ENCODE results near the gene FOXP2. TPM values are rescaled to one million over a fixed set of nuclear protein-coding genes. Genes with fewer than 3 reads are reported as not detected.
"Not testable (repeated sequence)": the region's sequence is repeated elsewhere in the genome, so short reads cannot be mapped to it uniquely, and the experiment has no call there.

Gene FOXP2
- total and polyA plus RNA-seq, 3 donors from 2014 or later: 2.5 to 5.9 (median 3.8) TPM

DNA sequence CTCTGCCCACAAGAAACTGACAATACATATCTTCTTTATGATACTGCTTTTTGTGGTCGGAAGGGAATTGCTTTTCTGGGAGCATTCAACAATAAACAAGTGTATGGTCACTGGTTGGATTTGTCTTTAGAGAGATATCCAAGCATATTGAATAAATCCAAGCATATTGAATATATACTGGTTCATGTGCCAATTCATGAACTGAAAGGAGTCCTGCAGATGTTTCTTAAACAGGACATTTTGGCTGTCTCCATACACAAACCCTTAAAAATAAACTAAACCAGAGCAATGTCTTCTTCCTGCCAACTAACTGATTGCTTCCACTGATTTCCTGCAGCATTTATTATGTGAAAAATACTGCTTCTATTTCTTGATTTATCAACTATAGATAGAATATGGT is 173.9 kb downstream of the FOXP2 start:
- H3K36me3 ChIP-seq (ENCODE audit: low read depth, missing control alignments): no peaks in the 10 kb centered on the region
- no peaks in the 10 kb centered on the region for H3K4me1 ChIP-seq
- intact Hi-C loops (cut with DNase I; ENCODE audit: low total_unique reads): no loop called here
- TF ChIP-seq POLR2A (IDR thresholded peaks at IDR 0.05): no peak
- TF ChIP-seq, protein P1, sequence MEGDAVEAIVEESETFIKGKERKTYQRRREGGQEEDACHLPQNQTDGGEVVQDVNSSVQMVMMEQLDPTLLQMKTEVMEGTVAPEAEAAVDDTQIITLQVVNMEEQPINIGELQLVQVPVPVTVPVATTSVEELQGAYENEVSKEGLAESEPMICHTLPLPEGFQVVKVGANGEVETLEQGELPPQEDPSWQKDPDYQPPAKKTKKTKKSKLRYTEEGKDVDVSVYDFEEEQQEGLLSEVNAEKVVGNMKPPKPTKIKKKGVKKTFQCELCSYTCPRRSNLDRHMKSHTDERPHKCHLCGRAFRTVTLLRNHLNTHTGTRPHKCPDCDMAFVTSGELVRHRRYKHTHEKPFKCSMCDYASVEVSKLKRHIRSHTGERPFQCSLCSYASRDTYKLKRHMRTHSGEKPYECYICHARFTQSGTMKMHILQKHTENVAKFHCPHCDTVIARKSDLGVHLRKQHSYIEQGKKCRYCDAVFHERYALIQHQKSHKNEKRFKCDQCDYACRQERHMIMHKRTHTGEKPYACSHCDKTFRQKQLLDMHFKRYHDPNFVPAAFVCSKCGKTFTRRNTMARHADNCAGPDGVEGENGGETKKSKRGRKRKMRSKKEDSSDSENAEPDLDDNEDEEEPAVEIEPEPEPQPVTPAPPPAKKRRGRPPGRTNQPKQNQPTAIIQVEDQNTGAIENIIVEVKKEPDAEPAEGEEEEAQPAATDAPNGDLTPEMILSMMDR (IDR thresholded peaks at IDR 0.05): no peak
- WGBS, 2 donors: 86 to 92% methylated on average over 1 of the region's 1 CpG
- H3K4me3 ChIP-seq: no peak overlapping the region
- no peak for DNase-seq
- no peaks in the 10 kb centered on the region for H3K27me3 ChIP-seq
- H3K9me3 ChIP-seq: no peaks in the 10 kb centered on the region
- no peak overlapping the region for H3K27ac ChIP-seq

DNA sequence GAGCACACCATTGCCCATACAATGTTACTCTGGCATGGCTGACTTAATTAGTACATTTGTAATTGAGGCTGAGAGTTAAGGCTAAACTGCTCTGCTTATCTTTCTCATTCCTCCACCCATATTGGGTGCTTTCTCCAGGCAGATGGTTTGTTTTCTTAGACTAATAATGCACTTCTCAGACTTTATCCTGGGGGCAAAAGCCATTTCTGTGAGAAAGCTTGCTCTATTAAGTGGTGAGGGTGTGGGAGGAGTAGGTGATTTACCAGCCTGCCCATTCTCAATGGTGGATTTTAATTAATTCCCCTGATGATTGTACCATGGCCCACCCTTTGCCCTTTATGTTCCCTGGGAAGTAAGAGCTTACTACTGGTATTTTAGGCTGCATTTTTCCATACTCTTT is 174.8 kb downstream of the FOXP2 start:
- Histone ChIP-seq H3K36me3 (ENCODE audit: low read depth, missing control alignments) (no peaks in the 10 kb centered on the region), H3K27ac (no peak overlapping the region), H3K4me3 (no peak overlapping the region), H3K9me3 (no peaks in the 10 kb centered on the region), H3K4me1 (no peaks in the 10 kb centered on the region), H3K27me3 (no peaks in the 10 kb centered on the region)
- TF ChIP-seq, protein P1 (IDR thresholded peaks at IDR 0.05): no peak
- TF ChIP-seq POLR2A (IDR thresholded peaks at IDR 0.05): no peak
- intact Hi-C loops (cut with DNase I; ENCODE audit: low total_unique reads): no loop called here
- DNase-seq: no peak

DNA sequence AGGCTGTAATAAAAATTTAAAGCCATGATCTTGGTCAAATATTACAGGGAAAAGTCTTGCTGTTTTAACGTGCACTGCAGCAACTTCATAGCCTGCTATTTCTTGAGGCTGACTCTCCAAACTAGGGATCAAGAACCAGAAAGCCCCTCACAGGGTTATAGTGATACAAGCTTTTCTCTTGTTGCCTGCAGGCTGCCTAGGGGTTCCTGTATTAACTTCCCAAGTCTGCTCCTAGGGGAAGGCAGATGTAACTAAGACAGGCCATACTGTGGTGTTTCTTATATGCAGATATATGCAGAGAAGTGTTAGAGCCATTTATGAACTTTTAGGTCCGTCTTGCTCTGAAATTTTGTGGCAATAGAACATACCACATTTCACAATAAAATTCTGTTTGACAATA is 175.7 kb downstream of the FOXP2 start:
- no peak for DNase-seq
- Histone ChIP-seq H3K27me3 (no peaks in the 10 kb centered on the region), H3K4me3 (no peak overlapping the region), H3K4me1 (no peaks in the 10 kb centered on the region), H3K9me3 (no peaks in the 10 kb centered on the region), H3K36me3 (ENCODE audit: low read depth, missing control alignments) (no peaks in the 10 kb centered on the region), H3K27ac (no peak overlapping the region)
- intact Hi-C loops (cut with DNase I; ENCODE audit: low total_unique reads): no loop called here
- WGBS, 2 donors: 76 to 83% methylated on average over 2 of the region's 2 CpGs
- TF ChIP-seq POLR2A (IDR thresholded peaks at IDR 0.05): no peak
- TF ChIP-seq, protein P1 (IDR thresholded peaks at IDR 0.05): no peak

DNA sequence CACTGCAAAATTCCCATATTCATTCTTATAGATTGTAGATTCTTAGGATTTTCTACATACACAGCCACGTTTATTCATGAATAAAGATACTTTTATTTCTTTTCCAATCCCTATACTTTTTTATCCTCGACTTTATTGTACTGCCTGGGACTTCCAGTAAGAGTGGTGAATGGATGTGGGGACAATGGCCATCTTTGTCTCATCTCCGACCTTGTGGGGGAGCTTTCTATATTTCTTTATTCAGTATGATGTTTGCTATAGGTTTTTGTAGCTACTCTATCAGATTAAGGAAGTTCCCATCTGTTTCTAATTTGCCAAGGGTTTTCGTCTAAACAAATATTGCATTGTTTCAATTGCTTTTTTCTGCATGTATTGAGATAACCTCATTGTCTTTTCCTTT is 184.3 kb downstream of the FOXP2 start:
- intact Hi-C loops (cut with DNase I; ENCODE audit: low total_unique reads): no loop called here
- H3K27ac ChIP-seq: no peak overlapping the region
- H3K36me3 ChIP-seq (ENCODE audit: low read depth, missing control alignments): no peaks in the 10 kb centered on the region
- no peak overlapping the region for H3K4me3 ChIP-seq
- no peak for DNase-seq
- no peaks in the 10 kb centered on the region for H3K27me3 ChIP-seq
- WGBS, 2 donors: 61 to 75% methylated on average over 4 of the region's 4 CpGs
- no peak for TF ChIP-seq POLR2A (IDR thresholded peaks at IDR 0.05)
- TF ChIP-seq, protein P1 (IDR thresholded peaks at IDR 0.05): no peak
- H3K4me1 ChIP-seq: no peaks in the 10 kb centered on the region
- no peaks in the 10 kb centered on the region for H3K9me3 ChIP-seq

DNA sequence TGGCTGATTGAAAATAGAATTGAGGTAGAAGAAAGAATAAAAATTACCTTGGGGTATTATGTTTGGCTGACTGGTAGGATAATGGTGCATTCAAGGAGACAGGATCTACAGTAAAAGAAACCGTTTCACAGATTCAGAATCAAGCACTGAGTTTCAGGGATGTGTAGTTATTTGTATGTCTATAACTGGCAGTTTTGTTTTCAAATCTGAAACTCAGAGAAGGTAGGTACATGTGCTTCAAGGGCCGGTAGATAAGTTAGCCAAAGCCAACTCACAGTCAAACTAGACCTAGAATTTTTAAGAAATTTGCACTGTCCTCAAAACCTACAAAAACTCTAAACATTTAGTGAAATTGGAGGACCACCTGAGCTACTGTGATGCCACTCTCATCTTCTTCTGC is 191.5 kb downstream of the FOXP2 start:
- no peak overlapping the region for H3K4me3 ChIP-seq
- intact Hi-C loops (cut with DNase I; ENCODE audit: low total_unique reads): no loop called here
- H3K27ac ChIP-seq: no peak overlapping the region
- no peak for TF ChIP-seq POLR2A (IDR thresholded peaks at IDR 0.05)
- TF ChIP-seq, protein P1 (IDR thresholded peaks at IDR 0.05): no peak
- no peaks in the 10 kb centered on the region for H3K36me3 ChIP-seq (ENCODE audit: low read depth, missing control alignments)
- WGBS, 2 donors: 94 to 95% methylated on average over 2 of the region's 2 CpGs
- DNase-seq: no peak
- H3K4me1 ChIP-seq: no peaks in the 10 kb centered on the region
- H3K27me3 ChIP-seq: no peaks in the 10 kb centered on the region
- no peaks in the 10 kb centered on the region for H3K9me3 ChIP-seq

DNA sequence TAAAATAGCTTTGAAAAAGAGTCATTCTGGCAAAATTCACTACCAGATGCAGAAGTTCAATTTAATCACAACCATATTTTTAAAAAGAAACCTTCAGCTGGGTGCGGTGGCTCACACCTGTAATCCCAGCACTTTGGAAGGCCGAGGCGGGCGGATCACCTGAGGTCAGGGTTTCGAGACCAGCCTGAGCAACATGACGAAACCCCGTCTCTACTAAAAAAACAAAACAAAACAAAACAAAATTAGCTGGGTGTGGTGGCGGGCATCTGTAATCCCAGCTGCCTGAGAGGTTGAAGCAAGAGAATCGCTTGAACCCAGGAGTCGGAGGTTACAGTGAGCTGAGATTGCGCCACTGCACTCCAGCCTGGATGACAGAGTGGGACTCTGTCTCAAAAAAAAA is 194.2 kb downstream of the FOXP2 start:
- intact Hi-C loops (cut with DNase I; ENCODE audit: low total_unique reads); H3K27ac ChIP-seq; DNase-seq; H3K4me3 ChIP-seq; H3K36me3 ChIP-seq (ENCODE audit: low read depth, missing control alignments); H3K27me3 ChIP-seq; H3K4me1 ChIP-seq; H3K9me3 ChIP-seq: not testable (repeated sequence)
- 93 to 98% methylated on average over 11 of the region's 11 CpGs for WGBS, 2 donors
